Measurements from ENCODE around the gene SDK1. TPM values are rescaled to one million over a fixed set of nuclear protein-coding genes. Genes with fewer than 3 reads are reported as not detected.

Gene SDK1
- total RNA-seq, 2 donors from 2014 or later, result 3.1 to 3.6 TPM

DNA sequence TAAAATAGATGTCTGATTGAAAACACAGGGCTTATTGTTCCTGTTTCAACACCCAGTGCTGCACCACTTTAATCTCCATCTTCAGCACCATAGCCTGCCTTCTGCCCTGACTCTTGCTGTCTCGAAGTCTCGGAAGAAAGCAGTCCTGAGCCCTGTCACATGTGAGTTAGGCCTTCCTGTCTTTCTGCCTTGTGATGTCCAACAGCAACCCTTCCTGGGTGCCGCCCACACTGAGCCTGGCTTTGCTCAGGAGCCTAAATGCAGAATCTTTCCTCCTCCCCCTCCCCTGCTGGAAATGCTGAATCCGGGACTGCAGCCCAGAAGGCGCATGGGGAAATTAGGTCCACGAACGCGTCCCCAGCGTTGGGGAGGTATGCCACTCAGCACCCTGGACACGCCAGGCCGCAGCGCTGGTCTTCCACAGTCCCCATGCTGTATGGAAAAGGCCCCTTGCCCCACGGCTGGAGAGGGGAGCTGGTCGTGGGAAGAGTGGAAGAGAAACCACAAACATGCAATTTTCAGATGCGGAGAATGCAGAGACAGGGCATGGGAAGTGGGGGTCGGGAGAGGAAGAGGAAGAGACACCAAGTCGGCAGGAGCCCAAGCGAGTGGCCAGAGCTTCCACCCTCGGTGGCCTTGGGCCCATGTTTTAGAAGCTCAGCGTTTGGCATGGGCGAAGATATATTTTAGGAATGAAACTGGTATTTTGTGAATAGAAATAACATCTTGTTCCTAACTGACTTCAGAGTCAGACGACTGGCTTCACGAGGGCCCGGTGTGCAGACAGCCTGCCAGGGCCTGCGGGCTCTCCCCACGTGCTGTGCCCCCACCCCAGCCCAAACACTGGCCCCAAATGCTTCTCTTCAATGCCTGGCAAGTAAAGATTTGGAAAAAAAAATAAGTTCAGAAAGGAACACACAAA is 724.9 kb downstream of the SDK1 start:
- no peak overlapping the region for H3K4me3 ChIP-seq
- H3K27me3 ChIP-seq, result no peaks in the 10 kb centered on the region
- H3K4me1 ChIP-seq, result no peaks in the 10 kb centered on the region
- H3K27ac ChIP-seq, result no peak overlapping the region
- DNase-seq (ENCODE audit: low spot score), result no peak
- peaks cover 0 to 4% of the 10 kb centered on the region in 2 donors for H3K9me3 ChIP-seq
- no peaks in the 10 kb centered on the region for H3K36me3 ChIP-seq
- TF ChIP-seq, protein P1, sequence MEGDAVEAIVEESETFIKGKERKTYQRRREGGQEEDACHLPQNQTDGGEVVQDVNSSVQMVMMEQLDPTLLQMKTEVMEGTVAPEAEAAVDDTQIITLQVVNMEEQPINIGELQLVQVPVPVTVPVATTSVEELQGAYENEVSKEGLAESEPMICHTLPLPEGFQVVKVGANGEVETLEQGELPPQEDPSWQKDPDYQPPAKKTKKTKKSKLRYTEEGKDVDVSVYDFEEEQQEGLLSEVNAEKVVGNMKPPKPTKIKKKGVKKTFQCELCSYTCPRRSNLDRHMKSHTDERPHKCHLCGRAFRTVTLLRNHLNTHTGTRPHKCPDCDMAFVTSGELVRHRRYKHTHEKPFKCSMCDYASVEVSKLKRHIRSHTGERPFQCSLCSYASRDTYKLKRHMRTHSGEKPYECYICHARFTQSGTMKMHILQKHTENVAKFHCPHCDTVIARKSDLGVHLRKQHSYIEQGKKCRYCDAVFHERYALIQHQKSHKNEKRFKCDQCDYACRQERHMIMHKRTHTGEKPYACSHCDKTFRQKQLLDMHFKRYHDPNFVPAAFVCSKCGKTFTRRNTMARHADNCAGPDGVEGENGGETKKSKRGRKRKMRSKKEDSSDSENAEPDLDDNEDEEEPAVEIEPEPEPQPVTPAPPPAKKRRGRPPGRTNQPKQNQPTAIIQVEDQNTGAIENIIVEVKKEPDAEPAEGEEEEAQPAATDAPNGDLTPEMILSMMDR (IDR thresholded peaks at IDR 0.05), result no peak

DNA sequence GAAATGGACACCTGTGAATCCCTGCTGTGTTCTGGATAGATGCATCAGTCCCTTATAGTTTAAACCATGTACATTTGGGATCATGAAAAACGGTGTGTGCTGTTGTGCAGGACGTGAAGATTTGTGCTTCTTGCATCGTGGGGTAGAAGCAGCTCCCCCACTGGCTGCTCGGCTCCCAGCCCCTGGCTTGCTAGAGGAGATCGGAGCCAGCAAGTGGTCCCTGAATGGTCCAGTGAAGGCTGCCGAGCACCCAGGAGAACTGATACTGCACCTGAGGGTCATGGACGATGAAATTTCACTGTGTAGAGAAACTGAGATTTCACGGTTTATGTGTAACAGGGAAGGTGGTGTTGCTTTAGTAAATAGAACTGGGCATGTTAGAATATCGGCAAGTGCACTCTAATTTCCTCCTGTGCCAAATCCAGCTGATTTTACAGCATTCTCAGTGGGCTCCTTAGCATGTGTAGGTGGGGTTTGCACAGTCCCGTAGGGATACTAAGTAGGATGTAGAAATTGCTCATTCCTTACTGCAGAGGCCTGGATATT is 726.0 kb downstream of the SDK1 start:
- TF ChIP-seq, protein P1 (IDR thresholded peaks at IDR 0.05), result no peak
- H3K4me1 ChIP-seq, result no peaks in the 10 kb centered on the region
- H3K9me3 ChIP-seq, result no peaks in the 10 kb centered on the region
- no peaks in the 10 kb centered on the region for H3K27me3 ChIP-seq
- no peak overlapping the region for H3K27ac ChIP-seq
- no peak for DNase-seq (ENCODE audit: low spot score)
- H3K36me3 ChIP-seq, result no peaks in the 10 kb centered on the region
- no peak overlapping the region for H3K4me3 ChIP-seq

DNA sequence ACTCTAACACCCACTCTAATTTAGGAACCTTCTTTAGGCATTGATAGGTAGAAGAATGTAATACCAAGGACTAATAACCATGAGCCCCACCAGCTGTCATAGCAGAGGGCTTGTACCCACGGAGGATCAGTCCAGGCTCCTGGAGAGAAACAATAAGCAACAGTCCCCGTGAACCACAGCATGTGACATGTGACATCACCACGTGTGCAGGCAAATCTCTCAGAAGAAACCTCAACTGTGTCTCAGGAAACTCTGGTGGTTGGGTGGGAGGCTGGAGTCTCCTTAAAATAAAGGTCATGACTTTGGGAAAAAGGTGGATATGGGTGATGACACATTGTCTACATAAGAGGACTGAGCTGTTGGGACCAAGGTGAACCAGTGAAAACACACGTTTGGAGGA is 727.2 kb downstream of the SDK1 start:
- H3K36me3 ChIP-seq, result no peaks in the 10 kb centered on the region
- H3K4me3 ChIP-seq, result no peak overlapping the region
- TF ChIP-seq, protein P1 (IDR thresholded peaks at IDR 0.05), result no peak
- H3K27ac ChIP-seq, result no peak overlapping the region
- H3K4me1 ChIP-seq, result no peaks in the 10 kb centered on the region
- no peaks in the 10 kb centered on the region for H3K9me3 ChIP-seq
- DNase-seq (ENCODE audit: low spot score), result no peak
- no peaks in the 10 kb centered on the region for H3K27me3 ChIP-seq

DNA sequence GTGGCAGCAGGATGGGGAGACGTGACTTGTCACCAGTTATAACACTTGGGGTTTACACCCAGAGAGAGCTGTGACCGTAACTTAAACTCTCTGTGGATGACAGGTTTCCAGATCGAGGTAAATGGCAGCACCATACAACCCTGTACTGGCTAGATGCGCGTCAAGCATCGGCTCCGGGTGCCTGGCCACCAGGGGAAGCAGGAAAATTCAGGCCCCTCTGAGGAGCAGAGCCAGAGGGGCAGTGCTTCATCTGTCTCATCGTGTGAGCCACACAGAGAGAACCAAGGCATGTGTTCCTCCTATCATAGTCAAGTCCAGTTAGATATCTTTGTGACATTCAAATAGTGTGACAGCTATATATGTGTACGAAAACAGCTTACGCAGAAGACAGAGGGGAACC is 728.9 kb downstream of the SDK1 start:
- Histone ChIP-seq H3K9me3 (no peaks in the 10 kb centered on the region), H3K4me1 (no peaks in the 10 kb centered on the region), H3K4me3 (no peak overlapping the region), H3K27ac (no peak overlapping the region), H3K36me3 (no peaks in the 10 kb centered on the region), H3K27me3 (no peaks in the 10 kb centered on the region)
- TF ChIP-seq, protein P1 (IDR thresholded peaks at IDR 0.05), result no peak
- no peak for DNase-seq (ENCODE audit: low spot score)

DNA sequence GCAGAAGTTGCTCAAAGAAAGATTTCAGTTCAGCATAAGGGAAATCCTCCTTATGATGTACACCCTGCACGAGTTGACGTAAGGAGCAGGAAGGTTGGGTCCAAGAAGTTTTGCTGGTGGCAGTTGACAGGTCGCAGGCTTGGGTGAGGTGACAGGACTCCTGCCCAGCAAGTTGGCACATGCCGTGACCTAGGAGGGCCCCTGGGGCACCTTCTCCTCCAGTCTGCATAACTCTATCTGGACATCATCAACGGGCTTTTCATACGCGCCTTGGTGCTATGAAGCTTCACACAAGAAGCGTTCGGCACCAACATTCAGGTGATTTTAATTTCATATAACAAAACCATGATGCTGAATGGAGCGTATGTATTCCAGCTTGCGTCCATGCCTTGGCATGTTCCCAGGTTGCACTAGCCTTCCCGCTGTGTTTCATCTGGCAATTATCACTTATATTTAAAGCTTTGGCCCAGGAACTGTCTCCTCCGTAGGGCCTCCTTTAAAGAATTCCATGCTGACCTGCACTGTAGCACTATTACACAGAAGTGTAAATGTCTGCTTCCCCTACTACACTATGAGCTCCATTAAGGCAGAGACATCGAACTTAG is 729.4 kb downstream of the SDK1 start:
- TF ChIP-seq, protein P1 (IDR thresholded peaks at IDR 0.05), result no peak
- H3K4me3 ChIP-seq, result no peak overlapping the region
- no peaks in the 10 kb centered on the region for H3K9me3 ChIP-seq
- H3K27me3 ChIP-seq, result no peaks in the 10 kb centered on the region
- no peak for DNase-seq (ENCODE audit: low spot score)
- no peak overlapping the region for H3K27ac ChIP-seq
- H3K4me1 ChIP-seq, result no peaks in the 10 kb centered on the region
- no peaks in the 10 kb centered on the region for H3K36me3 ChIP-seq

Data from right atrium auricular region (tissue), 2 donors.